Activated CD4-positive, alpha-beta T cell treated with anti-CD3 and anti-CD28 coated beads, Interleukin-2, amount 50 U/mL, for 16 hours (primary cell): ENCODE measurements around the gene ETV4.

Experiments used
- DNase-seq: peaks from one replicate; pipeline ENCODE4 v3.0.0-alpha.2; 2020

ETV4 gene

GRCh38 chr17:43572368-43572980 is 26.3 kb upstream of the ETV4 start:
- no peak for DNase-seq

- no peak for DNase-seq
Observed at GRCh38 chr17:43570518-43570928, 24.4 kb upstream of the ETV4 start.

DNA sequence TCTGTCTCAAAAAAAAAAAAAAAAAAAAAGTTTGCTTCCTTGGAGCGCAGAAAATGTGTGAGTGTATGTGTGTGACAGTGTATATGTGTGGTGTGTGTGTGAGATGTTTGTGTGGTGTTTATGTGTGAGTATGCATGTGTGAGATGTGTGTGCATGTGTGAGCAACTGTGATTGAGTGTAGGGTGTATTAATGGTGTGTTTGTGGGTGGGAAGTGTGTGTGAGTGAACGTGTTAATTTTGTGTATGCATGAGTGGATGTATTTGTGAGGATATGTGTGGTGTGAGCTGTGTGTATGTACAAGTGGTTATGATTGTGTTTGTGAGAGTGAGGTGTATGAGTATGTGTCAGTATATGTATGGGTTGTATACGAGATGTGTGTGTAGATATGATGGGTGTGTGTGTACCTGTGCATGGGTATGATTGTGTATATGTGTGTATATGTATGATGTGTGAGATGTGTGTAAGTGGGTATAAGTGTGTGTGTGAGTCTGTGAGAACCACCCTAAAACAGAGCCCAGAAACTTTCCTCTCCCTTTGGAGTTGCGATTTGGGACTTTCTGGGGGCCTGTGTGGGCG is 22.5 kb upstream of the ETV4 start:
- no peak for DNase-seq

GRCh38 chr17:43563600-43564594 is 17.8 kb upstream of the ETV4 start:
- no peak for DNase-seq

DNA sequence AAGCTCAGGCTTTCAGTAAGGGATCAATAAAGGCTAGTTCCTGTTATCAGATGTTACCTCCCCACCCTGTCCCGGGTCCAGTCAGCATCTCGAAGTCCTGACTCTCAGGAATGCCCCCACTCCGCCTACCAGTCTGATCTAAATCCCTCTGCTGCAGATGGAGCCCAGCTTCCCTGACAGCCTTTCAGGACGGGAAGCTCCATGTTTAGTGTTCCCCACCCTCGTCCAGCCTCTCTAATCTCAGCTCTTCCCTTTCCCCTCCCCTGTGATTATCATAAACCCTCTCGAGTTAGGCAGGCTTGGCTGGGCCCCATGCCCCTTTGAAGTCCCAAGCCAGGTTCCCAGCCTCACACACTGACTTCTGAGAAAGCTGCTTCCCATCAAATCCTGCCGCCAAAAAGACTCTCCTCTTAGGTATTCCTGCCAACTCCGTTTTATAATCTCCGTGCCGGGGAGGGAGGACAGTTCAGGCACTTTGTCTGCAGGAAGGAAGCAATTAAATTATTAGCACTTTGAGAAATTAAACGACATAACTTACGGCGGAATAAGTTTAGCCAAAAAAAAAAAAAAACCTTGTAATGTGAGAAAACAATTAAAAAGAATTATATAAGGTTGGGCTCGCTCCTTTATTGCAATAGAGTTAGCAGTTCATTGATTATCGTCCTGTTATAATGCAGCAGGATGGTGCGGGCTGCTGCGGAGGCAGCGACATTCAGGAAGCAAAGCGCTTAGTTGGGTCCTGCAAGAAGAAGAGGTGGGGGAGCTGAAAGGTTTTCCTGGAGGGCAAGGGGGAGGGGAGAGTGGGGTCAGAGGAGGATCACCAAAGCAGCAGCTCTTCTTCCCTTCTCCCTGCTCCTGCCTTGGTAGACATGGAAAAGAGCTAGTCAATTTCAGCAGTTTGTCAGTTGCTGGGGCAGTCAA is 16.8 kb upstream of the ETV4 start:
- no peak for DNase-seq

DNA sequence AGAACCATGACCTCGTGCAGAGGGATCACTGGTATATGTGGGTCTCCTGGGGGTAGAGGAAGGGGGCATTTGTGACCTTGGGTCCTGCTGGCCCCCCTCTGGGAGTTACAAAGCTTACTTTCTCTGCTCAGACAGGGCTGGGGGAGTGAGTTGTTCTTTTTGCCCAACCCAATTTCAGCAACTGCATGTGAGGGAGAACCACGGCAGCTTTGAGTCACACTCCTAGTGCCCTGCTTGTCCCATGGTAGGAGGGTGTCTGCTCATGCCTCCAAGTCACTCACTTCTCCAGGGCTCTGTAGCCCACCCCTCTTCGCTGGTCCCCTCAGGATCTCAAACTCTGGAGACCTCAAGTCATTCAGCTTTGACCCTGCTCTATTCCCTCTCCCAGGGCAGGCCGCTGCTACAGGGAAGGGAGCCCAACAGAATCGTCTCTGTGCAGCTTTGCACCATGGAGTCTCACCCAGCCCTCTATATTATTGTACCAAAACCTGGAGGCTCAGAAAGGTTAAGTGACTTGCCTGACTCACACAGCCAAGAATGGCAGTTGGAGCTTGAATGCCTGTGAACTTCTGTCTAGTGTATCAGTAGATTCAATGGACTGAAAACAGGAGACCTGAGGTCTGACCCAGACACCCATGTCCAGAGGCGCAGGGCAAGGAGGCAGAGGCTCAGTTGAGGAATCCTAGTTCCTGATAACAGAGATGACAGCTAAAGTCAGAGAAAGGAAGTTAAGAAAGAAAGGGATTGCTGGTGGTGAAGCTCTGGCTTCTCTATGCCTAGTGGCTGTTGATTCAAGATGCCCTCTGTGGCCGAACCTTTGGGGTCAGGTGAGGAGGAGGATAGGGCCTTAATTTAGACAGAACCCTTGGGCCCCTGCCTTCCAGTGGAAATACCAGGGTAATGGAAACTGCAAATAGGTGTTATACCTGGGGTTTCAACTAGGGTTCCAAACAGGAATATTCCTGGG is 14.6 kb upstream of the ETV4 start:
- DNase-seq: no peak

GRCh38 chr17:43559161-43559816 is 13.1 kb upstream of the ETV4 start:
- DNase-seq: no peak

DNA sequence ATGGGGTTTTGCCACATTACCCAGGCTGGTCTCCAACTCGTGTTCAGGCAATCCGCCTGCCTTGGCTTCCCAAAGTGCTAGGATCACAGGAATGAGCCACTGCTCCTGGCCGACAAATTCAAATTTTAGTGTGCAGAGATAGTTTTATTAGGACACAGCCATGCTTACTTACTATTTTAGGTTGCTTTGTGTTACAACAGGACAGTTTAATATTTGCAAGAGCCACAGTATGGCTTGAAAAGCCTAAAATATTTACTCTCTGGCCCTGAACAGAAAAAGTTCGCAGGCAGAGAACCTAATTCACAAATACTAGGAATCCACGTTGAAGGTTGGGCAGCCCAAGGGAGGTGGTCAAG is 12.6 kb upstream of the ETV4 start:
- no peak for DNase-seq

- peak; percentile 21 for DNase-seq
Observed at GRCh38 chr17:43556292-43556691, 10.2 kb upstream of the ETV4 start.

GRCh38 chr17:43554857-43555256 is 8.7 kb upstream of the ETV4 start:
- DNase-seq: no peak

DNA sequence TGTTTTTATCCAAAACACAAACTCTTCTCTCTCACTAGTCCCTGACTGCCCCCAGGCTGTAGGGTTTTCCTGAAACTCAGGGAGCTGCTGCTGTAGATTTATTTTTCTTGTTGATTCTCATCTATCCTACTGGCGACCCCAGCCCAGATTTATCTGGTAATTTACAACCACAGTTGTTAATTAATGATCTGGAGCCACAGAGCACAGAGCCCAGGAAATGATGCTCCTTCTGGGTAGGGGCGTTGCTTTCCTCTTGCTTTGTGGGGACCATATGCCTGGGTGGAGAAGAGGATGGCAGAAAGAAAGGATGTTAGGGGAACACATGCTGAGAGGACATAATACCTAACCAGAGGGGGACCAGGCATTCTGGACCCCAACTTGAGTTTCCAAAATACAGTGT is 7.4 kb upstream of the ETV4 start:
- DNase-seq: no peak

GRCh38 chr17:43552229-43552837 is 6.2 kb upstream of the ETV4 start:
- DNase-seq: no peak

DNA sequence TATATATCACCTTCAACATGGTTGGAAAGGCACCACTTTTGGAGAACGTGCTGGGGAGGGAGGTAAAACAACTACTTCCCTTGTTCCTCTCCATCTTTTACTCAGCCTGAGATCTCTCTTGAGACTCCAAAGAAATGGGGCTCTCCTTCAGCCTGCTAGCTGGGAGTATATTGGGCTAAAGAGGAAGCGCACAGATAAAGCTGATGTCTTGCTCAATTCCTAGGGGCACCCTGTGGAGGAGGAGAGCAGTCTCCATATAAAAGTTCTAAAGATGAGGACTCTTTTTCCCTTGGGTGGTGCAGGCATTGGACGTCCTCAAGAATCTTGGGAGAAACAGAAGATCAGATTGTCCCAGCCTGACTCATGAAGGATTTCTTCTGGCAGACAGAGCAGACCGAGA is 4.6 kb upstream of the ETV4 start:
- DNase-seq: no peak

DNA sequence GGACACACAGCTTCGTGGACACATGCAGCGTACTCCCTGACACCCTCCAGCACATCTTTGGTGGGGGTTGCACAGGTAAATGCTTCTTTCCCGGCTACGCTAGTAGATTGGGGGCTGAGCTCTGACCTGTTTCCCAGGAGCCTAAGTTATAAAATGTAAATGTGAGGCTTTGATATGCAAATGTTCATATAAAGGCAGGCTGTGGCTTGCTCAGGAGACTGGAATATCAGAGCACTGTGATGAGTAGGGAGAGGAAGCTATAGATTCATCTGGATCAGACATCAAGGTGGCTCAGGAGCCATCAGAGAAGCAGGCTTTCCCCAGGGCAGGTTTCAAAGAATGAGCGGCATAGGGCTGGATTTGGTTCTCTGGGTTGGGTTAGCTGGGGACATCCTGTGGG is 3.4 kb upstream of the ETV4 start:
- DNase-seq: no peak

GRCh38 chr17:43548689-43549379 is 2.7 kb upstream of the ETV4 start:
- DNase-seq: no peak

DNA sequence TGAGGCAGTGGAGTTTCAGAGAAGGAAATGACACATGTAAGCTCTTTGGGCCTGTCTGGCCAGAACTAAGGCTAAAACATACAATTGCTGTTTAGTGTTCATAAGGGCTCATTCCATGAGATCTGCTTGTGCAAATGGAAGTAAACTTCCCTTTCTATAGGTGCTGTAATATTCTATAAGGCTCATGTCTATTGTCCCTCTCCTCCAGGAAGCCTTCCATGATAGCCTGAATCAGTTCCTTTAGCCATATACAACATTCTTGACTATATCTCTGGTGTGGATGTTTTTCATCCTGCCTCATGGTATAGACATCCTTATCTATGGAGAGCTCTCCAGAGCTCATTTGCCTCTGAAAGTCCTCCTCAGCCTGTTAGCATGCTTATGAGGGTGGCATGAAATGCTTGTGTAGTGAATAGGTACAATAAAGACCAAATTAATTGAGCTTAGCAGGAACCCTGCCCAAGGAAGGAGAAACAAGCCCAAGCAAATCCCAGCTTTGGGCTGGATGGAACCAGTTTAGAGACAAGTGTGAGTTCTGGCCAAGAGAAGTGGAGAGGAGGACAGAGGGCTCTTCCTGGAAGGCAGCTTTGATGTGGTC is 1.6 kb upstream of the ETV4 start:
- DNase-seq: no peak

GRCh38 chr17:43547189-43547550 is 1.0 kb upstream of the ETV4 start:
- DNase-seq: peak; percentile 6

GRCh38 chr17:43545383-43545632 is 832 bp downstream of the ETV4 start:
- no peak for DNase-seq

DNA sequence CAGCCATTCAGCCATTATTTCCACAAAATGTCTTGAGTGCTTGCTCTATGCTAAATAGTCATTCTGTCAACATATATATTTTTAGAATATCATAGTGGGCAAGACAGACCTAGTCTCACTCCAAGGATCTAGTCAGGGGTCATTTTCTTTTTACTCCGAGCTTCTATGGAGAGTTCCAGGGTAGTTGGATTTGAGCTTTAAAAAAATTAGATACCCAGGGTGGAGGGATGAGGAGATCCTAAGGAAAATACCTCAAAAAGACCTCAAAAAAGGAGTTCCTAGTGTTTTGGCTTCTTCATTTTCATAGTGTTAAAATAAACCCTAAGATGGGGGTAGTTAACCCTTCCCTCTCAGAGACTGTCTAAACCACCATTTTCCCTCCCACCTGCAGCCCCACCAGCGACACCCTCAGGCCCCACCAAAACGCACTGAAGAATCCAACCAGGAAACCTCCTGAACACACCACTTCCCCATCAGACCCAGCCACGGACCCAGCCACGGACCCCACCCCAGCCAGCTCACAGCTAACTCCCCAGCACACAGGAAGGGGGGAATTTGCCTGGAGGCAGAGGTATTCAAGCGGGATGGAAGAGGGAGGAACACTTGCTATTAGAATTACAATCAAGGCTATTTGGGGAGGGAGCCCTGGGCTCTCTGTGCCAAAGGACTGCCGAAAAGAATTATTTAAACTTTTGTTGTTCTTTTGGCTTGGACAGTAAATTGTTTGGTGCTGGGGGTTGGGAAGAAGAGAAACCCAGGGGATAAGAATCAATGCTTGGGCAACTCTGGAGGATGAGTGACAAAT is 2.2 kb downstream of the ETV4 start:
- DNase-seq: no peak
